GM19395 (cell line): ENCODE results near the gene MCM6.
A peak's percentile ranks its signal among the peaks of the same experiment; 100 is the strongest.
"Not testable (repeated sequence)": the region's sequence is repeated elsewhere in the genome, so short reads cannot be mapped to it uniquely, and the experiment has no call there.

Experiments used
- ATAC-seq: cut with Tn5 transposase; IDR thresholded peaks from one replicate; pipeline ENCODE4 v1.9.1; 2021; ENCODE audit warnings: mild to moderate bottlenecking, moderate library complexity; ENCODE audit not compliant: unreplicated experiment

The MCM6 gene

DNA sequence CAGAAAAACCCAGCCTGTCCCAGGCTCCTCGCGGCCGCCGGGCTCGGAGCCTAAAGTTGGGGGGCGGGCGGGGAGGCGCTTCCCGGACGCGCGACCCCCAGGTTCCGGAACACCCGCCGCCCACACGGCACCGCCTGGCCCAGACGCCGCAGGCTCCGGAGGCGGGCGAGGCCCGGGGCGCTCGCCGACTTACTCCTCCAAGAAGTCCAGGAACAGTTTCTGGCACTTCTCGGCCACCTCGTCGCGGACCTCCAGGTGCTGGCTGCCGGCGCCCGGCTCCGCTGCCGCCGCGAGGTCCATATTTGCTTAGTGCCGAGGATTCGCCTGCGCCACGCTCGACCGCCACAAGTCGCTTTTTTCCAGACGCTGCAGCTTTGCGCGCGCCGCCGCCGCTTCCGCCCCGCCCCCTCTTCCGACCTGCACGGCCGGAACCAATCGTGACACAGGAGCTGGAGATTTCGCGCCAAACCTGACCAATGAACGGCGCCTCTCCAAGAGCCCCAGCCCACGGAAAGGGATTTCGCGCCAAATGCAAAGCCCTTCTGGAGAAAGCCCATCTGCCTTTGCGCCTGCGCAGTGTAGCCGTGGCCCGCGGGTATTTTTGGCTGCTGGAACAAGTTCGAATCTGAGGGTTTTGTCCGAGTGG, at the start of gene MCM6:
Gene MCM6, minus strand, starts transcription at position 378 of the 646 bp plus-strand sequence. Its CDS starts 78 bp downstream, at position 300.
- ATAC-seq, result peak; percentile 93

DNA sequence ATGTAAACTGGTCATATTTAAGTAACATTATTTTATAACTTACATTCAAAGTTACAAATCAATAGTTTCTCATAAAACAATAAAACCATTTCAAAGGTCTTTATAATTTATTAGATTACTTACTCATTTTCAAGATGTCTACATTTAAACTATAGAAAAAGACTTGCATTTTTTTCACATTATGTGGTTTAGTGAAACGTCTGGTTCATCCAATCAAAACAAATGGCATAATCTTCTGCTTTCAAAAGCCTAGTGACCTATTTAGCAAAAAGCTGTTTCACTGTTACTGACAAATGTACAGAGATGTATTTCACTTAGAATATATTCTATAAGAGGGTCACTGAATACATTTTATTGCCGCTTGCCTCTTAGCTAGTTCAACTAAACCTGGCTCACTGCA, 49.3 kb upstream of the MCM6 start:
- ATAC-seq, result no peak

DNA sequence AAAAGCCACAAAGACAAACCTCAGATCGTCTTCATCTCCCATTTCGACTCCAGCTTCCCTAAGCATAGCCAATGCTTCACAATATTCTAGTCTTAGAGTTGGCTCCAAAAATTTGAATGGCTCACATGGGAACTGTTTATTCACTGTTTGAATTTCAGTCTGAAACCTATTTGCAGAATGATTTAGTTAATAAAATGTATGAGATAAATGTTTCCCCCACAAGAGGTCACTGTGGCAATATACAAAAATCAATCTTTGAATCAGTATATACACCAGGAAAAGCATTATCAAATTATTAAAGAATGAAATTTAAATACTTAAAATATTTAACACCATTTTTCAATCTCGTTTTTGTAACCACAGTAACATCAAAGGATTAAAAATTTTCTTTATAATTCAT, 40.0 kb upstream of the MCM6 start:
- ATAC-seq, result no peak

DNA sequence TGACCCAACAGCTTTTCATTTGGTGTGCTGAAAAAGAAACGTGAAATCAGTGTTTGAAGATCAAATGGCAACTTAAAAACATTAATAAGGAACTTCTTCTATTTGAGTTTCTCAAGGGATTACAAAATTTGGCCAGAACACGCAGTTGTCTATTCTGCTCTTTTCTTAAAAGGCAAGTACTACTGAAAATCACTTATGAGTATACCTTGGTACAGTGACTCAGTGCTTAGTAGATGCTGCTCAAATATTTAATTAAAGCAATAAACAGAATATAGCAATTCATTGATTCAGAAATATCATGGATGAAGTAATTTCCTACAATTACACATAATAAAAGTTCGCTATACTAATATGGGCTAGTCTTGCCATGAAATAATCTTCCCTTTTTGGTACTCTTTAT, 38.2 kb upstream of the MCM6 start:
- no peak for ATAC-seq

DNA sequence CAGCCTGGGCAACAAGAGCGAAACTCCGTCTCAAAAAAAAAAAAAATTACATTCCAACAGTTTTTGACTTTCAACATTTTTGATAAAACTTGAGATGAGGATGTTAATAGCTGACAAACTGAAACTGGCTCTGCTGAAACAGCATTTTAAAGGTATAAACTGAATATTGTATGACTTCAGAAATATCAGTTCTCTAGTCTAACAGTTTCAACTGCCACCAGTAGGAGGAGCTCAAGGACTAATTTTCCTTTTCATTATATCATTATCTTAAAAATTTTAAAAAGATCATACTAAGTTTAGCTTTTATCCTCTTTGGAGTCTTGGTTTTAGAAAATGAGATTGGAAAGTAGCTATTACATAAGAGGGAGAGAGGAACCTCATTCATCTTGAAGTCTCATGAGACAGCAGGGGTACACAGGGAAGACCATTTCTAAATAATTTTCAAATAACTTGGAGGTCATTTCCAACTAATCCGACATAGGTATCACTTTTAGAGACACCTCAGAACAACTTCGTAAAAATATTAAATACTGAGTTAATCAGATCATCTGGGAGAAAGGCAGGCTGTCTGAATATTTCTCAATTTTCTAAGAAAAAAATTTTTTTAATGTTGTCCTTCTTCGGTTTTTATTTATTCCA, 37.6 kb upstream of the MCM6 start:
- ATAC-seq, result no peak

DNA sequence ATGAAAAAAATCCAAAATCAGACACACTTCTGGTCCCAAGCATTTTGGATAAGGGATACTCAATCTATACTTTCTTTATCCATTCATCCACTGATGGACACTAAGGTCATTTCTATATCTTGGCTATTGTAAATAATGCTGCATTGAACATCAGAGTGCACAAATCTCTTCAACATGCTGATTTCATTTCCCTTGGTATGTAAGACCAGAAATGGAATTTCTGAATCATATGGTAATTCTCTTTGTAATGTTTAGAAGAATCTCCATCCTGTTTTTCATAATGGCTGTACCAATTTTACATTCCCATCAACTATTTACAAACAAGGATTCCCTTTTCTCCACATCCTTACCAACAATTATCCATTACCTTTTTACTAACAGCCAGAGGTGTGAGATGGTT, 33.7 kb upstream of the MCM6 start:
- ATAC-seq, result no peak

DNA sequence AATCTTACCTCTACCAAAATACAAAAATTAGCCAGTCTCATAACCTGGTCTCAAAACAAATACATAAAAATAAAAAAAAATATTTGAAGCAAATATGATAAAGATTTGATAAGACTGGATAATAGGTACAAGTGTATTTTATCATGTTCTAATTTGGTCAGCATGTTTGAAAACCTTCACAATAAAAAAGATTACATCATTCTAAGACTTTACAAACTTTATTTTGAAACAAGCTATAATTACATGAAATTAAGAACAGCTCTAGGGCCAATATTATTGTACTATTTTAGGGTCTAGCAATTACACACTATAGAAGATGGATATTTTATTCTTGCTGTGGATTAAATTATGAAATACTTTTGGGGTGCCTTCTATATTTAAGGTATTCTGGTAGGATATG, 29.4 kb upstream of the MCM6 start:
- no peak for ATAC-seq

DNA sequence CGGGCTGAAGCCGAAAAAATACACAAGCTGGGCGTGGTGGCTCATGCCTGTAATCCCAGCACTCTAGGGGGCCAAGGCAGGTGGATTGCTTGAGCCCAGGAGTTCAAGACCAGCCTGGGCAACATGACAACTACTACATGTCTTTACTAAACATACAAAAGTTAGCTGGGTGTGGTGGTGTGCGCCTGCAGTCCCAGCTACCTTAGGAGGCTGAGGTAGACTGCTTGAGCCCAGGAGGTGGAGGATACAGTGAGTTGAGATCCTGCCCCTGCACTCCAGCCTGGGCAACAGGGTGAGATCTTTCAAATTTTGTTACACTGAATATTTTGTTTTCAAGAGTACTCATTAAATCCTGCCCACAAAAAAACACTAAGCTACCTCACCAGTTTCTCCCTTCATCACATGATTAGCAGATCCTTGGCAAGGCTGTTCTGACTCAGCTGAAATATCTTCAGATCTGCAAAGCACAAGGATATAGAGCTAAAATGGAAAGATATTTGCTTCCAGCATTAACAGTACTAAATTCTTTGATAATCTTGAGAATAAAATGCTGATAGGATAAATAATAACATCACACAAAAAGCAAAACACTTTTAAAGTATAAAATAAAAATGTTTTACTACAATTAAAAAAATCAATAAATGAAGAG, 28.2 kb upstream of the MCM6 start:
- ATAC-seq, result no peak

DNA sequence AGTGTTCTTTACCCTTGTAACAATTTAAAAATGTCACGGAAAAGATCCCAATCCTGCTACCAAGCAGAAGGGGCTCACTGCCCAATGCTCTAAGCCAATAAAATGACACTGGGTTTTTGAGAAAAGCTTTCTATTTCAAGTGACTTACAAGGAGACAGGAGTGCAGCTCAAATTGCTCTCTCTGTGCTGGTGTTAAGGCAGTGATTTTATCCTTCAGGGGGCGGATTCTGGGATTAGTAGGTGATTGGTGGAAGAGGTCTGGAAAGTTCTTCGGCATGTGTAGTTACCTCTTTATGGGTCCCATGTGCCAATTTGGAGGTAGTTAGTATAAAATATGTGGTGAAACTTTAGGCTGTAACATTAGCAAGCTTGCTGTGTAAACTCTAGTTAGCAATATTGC, 27.4 kb upstream of the MCM6 start:
- ATAC-seq, result no peak

DNA sequence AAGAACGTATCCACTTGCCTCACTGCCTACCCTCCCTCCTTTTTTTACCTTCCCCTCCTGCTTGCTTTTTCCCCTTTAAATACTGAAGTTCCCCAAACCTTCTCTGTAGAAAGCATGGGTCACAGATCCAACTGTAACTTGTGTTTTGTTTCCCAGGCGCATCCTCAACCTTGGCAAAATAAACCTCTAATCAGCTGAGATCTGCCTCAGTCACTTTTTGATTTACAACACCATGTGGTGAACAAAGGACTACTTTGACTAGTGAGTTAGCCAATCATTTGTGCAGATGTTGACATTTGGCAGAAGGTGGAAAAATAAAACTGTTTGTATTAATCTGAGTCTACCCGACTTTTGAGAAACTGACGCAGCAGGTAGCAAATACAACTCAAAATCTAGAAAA, 23.3 kb upstream of the MCM6 start:
- no peak for ATAC-seq

DNA sequence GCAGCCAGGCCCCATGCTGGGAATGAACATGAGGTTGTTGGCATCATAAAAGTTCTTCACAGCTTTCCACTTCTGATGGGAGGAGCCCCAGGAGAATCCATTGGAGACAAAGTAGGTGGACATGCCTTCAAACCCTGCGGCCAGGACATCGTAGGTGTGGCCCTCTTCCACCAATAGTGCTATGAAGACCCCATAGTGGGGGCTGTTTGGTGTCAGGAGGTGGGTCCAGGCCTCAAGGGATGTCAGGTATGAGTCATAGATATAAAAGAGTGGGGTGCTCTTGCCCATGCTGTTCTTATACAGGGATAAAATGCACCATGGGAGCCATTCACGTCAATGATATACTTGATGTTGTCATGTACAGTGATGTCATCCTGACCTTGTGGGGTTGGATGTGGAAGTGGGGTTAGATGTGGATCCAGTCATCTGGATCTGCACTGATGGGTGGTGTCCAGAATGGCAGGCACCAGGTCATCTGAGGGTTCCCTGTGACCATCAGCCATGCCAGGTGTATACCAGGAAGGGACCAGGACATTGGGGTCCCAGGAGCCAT, 22.1 kb upstream of the MCM6 start:
- no peak for ATAC-seq

DNA sequence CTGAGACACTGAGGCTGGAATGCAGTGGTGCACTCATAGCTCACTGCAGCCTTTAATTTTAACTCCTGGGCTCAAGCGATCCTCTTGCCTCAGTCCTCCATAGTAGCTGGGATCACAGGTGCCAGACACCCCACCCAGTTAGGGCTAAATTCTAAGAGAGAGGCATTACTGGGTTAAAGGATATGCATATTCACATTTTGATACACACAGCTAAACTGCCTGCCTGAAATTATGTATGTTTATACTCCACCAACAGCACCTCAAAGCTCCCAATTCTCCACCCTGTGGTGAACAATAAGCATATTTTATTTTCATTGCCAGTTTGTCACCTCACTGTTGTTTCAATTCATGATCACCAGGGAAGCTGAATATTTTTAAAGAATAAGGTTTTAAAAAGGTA, 18.7 kb upstream of the MCM6 start:
- ATAC-seq, result no peak

DNA sequence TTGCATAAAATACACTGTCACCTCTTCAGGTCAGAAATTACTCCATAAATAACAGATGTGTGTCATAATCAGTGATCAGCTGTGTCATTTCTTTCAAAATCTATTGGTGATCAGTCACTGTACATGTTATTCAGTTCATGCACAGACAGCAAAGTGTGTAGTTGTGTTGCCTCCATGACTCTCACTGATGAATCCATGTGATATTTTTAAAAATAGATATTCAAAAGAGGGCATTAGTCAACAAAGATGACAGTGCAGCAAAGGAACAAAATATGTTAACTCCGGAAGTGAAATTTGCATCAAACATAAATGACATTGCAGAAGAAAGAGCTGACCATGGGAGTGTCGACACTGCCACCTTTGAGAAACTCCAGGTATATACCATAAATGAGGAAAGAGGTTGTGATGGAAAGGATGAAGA, 17.1 kb upstream of the MCM6 start:
- no peak for ATAC-seq

DNA sequence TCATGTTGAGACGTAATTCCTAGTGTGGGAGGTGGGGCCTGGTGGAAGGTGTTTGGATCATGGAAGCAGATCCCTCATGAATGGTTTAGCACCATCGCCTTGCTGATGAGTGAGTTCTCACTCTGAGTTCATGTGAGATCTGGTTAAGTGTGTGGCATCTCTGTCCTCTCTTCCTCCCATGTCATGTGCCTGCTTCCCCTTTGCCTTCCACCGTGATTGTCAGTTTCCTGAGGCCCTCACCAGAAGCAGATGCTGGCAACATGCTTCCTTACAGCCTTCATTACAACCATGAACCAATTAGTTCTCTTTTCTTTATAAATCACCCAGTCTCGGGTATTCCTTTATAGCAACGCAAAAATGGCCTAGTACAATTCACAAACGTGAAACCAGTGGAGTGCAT, 14.6 kb upstream of the MCM6 start:
- no peak for ATAC-seq

DNA sequence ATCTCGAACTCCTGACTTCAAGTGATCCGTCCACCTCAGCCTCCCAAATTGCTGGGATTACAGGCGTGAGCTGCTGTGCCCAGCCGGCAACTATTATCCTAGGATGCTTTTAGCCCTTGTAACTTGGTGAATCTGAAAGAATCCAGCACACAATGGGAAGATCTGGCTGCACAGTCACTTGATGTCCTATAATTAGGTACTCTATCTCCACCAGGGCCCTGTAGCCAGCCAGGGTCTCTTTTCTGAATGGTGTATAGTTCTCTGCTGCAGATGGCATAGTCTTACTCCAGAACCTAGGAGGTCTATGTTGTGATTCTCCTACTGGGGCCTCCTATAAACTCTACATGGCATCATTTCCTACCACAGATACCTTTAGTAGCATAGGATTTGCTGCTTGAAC, 13.9 kb upstream of the MCM6 start:
- ATAC-seq, result no peak

DNA sequence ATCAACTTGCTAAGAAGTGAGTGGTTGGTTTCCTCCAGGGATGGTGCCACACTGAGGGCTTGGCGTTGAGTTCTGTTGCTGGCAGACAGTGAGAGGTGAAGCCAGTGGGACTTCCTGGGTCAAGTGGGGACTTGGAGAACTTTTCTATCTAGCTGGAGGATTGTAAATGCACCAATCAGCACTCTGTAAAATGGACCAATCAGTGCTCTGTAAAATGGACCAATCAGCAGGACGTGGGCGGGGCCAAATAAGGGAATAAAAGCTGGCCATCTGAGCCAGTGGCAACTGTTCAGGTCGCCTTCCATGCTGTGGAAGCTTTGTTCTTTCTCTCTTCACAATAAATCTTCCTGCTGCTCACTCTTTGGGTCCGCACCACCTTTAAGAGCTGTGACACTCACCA, 12.3 kb upstream of the MCM6 start:
- not testable (repeated sequence) for ATAC-seq

DNA sequence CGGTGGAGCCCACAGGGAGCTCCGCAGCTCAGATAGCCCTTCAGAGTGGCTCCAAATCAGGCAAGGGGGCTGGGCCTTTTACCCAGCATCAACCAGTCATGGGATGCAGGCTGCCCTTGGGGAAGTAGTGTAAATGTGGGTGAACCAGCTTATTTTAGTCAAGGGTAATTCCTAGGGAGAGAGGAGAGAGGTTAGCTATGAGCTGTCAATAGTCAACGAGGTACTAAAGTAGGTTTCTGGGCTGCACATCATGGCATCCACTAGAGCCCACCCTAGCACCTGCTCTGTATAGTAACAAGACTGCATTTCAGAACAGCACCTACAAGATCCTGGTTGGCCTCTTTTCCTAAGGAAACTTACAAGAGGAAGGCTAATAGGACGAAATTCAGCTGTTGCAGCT, 9.5 kb upstream of the MCM6 start:
- no peak for ATAC-seq

DNA sequence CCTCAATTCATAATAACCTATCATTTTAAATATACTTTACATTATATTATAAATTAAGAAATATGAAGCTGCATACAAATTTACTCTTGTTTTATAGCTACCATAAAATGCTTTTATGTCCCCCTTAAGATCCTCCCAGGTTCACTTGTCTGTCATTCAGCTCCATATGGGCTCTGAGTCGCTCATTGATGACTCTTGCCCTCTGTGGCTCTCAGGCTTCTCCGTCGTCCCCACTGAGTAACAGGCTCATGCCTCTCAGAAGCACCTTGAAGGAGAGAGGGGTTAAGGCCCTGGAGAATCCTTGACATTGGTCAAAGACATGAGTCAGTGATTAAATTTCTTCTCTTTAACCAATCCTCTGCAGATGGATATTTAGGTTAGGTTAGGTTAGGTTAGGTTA, 6.2 kb upstream of the MCM6 start:
- no peak for ATAC-seq

DNA sequence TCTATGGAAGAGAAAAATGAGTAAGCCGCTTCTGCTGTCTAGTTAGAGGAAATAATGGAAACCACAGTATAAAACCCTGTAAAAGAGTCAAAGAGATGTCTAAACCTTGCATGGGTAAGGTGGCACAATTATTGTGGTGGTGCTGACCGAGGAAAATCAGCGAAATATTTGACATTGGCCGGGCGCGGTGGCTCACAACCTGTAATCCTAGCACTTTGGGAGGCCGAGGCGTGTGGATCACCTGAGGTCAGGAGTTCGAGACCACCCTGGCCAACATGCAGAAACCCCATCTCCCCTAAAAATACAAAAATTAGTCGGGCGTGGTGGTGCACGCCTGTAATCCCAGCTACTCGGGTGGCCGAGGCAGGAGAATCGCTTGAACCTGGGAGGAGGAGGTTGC, 527 bp upstream of the MCM6 start:
- ATAC-seq, result not testable (repeated sequence)

DNA sequence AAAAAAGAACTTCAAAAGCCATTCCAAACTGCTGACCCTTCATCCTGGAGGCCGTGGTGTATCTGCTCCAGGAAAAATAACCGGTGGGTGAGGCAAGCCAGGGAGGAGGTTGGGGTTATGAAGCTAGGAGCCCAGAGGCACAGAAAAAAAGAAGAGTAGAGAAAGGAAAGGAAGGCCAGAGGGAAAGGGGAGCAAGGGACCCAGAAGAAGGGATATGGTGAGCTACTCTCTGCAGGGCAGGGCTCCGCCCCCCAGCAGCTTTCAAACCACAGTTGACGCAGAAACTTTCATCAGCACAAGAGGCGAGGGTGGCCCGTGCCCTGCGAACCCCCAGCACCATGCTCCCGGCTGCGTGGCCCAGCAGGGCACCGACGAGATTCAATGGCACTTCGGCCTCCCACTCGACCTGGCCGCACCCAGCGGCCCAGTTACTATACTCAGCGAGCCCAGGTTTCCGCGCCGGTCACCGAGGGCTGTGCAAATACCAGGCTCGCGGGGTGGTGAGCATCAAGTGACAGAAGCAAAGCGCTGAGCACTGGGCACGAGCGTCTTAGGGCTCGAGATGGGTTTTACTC, 665 bp downstream of the MCM6 start:
- ATAC-seq, result peak; percentile 72

DNA sequence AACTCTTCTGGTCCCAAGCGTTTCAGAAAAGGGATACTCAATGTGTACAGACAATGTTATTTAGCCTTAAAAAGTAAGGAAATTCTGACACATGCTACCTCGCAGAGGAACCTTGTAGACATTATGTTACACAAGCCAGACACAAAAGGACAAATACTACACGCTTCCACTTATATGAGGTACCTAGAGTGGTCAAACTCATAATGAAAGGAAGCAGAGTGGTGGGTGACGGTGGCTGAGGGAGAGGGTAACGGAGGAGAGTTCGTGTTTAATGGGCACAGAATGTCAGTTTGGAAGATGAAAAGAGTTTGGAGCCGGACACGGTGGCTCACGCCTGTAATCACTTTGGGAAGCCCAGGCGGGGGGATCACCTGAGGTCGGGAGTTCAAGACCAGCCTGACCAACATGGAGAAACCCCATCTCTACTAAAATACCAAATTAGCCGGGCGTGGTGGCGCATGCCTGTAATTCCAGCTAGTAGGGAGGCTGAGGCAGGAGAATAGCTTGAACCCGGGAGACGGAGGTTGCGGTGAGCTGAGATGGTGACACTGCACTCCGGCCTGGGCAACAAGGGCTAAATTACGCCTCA, 1.4 kb downstream of the MCM6 start:
- no peak for ATAC-seq
